GM10847 (cell line): ENCODE measurements around the gene RNF6.

Source experiments
- POLR2A ChIP-seq: IDR thresholded peaks from 2 replicates; pipeline ENCODE4 v1.6.1; 2011; ENCODE audit not compliant: insufficient read length; ENCODE audit errors: extremely low read depth

RNF6 gene

GRCh38 chr13:26197298-26197697, 24.8 kb downstream of the RNF6 start:
- TF ChIP-seq POLR2A = no peak

- no peak for TF ChIP-seq POLR2A
Measured at GRCh38 chr13:26186995-26187394, 35.1 kb downstream of the RNF6 start.

GRCh38 chr13:26186118-26186870, 35.8 kb downstream of the RNF6 start:
- TF ChIP-seq POLR2A = peak; percentile 42

GRCh38 chr13:26185720-26186117, 36.4 kb downstream of the RNF6 start:
- TF ChIP-seq POLR2A = no peak

GRCh38 chr13:26184791-26185250, 37.3 kb downstream of the RNF6 start:
- TF ChIP-seq POLR2A = no peak

- no peak for TF ChIP-seq POLR2A
Measured at GRCh38 chr13:26183416-26183815, 38.7 kb downstream of the RNF6 start.

- TF ChIP-seq POLR2A = no peak
Measured at GRCh38 chr13:26179344-26179743, 42.8 kb downstream of the RNF6 start.

GRCh38 chr13:26168835-26169234, 53.3 kb downstream of the RNF6 start:
- no peak for TF ChIP-seq POLR2A

GRCh38 chr13:26168237-26168814, 53.8 kb downstream of the RNF6 start:
- TF ChIP-seq POLR2A = no peak

GRCh38 chr13:26163812-26164211, 58.3 kb downstream of the RNF6 start:
- no peak for TF ChIP-seq POLR2A
